Smooth muscle cell (in vitro differentiated cells): ENCODE measurements around the gene HTR7. TPM values are rescaled to one million over a fixed set of nuclear protein-coding genes. Genes with fewer than 3 reads are reported as not detected.

ENCODE experiments used
- DNase-seq: peaks from one replicate; lab custom pipeline; 2025; ENCODE audit not compliant: unreplicated experiment; lab: John Stamatoyannopoulos, UW
- H2AFZ ChIP-seq: fragments of 200-600 bp; sonication (generic); 2 replicates; pipeline ENCODE4 v1.6.0; 2016; ENCODE audit warnings: antibody characterized with exemption, low read depth, mild to moderate bottlenecking
- H3F3A ChIP-seq: fragments of 200-600 bp; sonication (generic); 2 replicates; pipeline ENCODE4 v1.6.0; 2017; ENCODE audit warnings: antibody characterized with exemption, low read depth
- H3K27ac ChIP-seq: fragments of 200-600 bp; sonication (generic); 2 replicates; pipeline ENCODE4 v1.5.1; 2016; ENCODE audit warnings: low read depth, mild to moderate bottlenecking
- H3K27me3 ChIP-seq: fragments of 200-600 bp; sonication (generic); 2 replicates; pipeline ENCODE4 v1.6.1; 2016; ENCODE audit warnings: low read depth, mild to moderate bottlenecking
- H3K36me3 ChIP-seq: fragments of 200-600 bp; sonication (generic); 2 replicates; pipeline ENCODE4 v1.5.1; 2016; ENCODE audit warnings: low read depth
- H3K4me1 ChIP-seq: fragments of 200-600 bp; sonication (generic); 2 replicates; pipeline ENCODE4 v1.5.1; 2016; ENCODE audit warnings: low read depth
- H3K4me2 ChIP-seq: fragments of 200-600 bp; sonication (generic); 2 replicates; pipeline ENCODE4 v1.6.0; 2016; ENCODE audit warnings: mild to moderate bottlenecking
- H3K4me3 ChIP-seq: fragments of 200-600 bp; sonication (generic); 2 replicates; pipeline ENCODE4 v1.5.1; 2016; ENCODE audit warnings: mild to moderate bottlenecking
- H3K79me2 ChIP-seq: fragments of 200-600 bp; sonication (generic); 2 replicates; pipeline ENCODE4 v1.6.0; 2016; ENCODE audit warnings: low read depth, mild to moderate bottlenecking
- H3K9ac ChIP-seq: fragments of 200-600 bp; sonication (generic); 2 replicates; pipeline ENCODE4 v1.6.0; 2016; ENCODE audit warnings: low read depth
- H3K9me3 ChIP-seq: fragments of 200-600 bp; sonication (generic); replicated peaks from 2 replicates; pipeline ENCODE4 v1.5.1; 2016; ENCODE audit warnings: low read depth
- H4K20me1 ChIP-seq: fragments of 200-600 bp; sonication (generic); 2 replicates; pipeline ENCODE4 v1.6.0; 2016; ENCODE audit warnings: low read depth
- WGBS: methylation state at CpG from one replicate; pipeline ENCODE4 v1.1.7; 2016; ENCODE audit warnings: low lambda C conversion rate; 5-methylcytosine and 5-hydroxymethylcytosine counted together
- polyA plus RNA-seq: library from polyadenylated mRNA; unstranded; fragments of >200 nt; fragmentation: Nextera tagmentation; extraction: Ambion mirVana; gene quantifications from 2 replicates; pipeline ENCODE4 v1.2.1, GENCODE V29; 2016
- total RNA-seq: library from RNA; depleted of rRNA; stranded (reverse); fragments of >200 nt; gene quantifications from 2 replicates; pipeline ENCODE4 v1.2.3, GENCODE V29; 2014
- TF ChIP-seq, protein P1 (sequence below): fragments of 200-600 bp; sonication (generic); IDR thresholded peaks from 2 replicates; pipeline ENCODE4 v1.5.1; 2017; ENCODE audit warnings: borderline replicate concordance, mild to moderate bottlenecking, antibody characterized with exemption; ENCODE audit not compliant: insufficient read depth, poor library complexity, severe bottlenecking

Gene HTR7
- total and polyA plus RNA-seq, 2 experiments from 2014 or later: 3.7 to 10.7 TPM

GRCh38 chr10:90798482-90798881, 59.4 kb downstream of the HTR7 start:
- no peak overlapping the region for H3K4me2 ChIP-seq
- H3K27ac ChIP-seq: no peak overlapping the region
- H3K27me3 ChIP-seq: no peaks in the 10 kb centered on the region
- H4K20me1 ChIP-seq: no peaks in the 10 kb centered on the region
- H3K9ac ChIP-seq: no peak overlapping the region
- H2AFZ ChIP-seq: no peak overlapping the region
- H3K4me1 ChIP-seq: no peaks in the 10 kb centered on the region
- H3K4me3 ChIP-seq: no peak overlapping the region
- peaks cover 6% of the 10 kb centered on the region for H3K79me2 ChIP-seq
- H3K36me3 ChIP-seq: no peaks in the 10 kb centered on the region
- no peaks in the 10 kb centered on the region for H3F3A ChIP-seq
- no peak for DNase-seq
- TF ChIP-seq, protein P1, sequence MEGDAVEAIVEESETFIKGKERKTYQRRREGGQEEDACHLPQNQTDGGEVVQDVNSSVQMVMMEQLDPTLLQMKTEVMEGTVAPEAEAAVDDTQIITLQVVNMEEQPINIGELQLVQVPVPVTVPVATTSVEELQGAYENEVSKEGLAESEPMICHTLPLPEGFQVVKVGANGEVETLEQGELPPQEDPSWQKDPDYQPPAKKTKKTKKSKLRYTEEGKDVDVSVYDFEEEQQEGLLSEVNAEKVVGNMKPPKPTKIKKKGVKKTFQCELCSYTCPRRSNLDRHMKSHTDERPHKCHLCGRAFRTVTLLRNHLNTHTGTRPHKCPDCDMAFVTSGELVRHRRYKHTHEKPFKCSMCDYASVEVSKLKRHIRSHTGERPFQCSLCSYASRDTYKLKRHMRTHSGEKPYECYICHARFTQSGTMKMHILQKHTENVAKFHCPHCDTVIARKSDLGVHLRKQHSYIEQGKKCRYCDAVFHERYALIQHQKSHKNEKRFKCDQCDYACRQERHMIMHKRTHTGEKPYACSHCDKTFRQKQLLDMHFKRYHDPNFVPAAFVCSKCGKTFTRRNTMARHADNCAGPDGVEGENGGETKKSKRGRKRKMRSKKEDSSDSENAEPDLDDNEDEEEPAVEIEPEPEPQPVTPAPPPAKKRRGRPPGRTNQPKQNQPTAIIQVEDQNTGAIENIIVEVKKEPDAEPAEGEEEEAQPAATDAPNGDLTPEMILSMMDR: no peak
- H3K9me3 ChIP-seq: no peaks in the 10 kb centered on the region

GRCh38 chr10:90790422-90790821, 67.4 kb downstream of the HTR7 start:
- Histone ChIP-seq H3K4me1 (no peaks in the 10 kb centered on the region), H4K20me1 (no peaks in the 10 kb centered on the region), H2AFZ (no peak overlapping the region), H3K4me2 (no peak overlapping the region), H3K36me3 (no peaks in the 10 kb centered on the region), H3K9ac (no peak overlapping the region), H3F3A (no peaks in the 10 kb centered on the region), H3K27ac (no peak overlapping the region), H3K4me3 (no peak overlapping the region), H3K79me2 (peaks cover 1% of the 10 kb centered on the region), H3K27me3 (no peaks in the 10 kb centered on the region), H3K9me3 (no peaks in the 10 kb centered on the region)
- TF ChIP-seq, protein P1: no peak
- no peak for DNase-seq
- WGBS: 92% methylated on average over 2 of the region's 2 CpGs

DNA sequence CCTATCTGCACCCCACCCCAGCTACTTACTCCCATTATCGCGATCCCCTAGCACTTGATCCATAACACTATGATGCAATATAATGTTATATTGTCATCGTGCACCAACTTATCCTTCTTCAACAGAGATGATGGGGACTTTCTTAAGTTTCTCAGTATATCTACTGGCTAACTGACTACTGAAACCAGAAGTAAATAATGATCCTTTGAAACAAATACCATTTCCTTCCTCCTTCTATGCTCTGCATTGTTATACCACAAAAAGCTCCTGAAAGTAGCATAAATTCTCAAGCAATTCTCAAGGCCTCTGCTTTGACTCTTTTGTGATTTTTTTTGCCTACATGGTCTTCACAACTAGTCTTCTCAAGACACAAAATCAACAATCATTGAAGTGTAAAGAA, 68.9 kb downstream of the HTR7 start:
- Histone ChIP-seq H3K27me3 (no peaks in the 10 kb centered on the region), H3K9me3 (no peaks in the 10 kb centered on the region), H3K27ac (no peak overlapping the region), H4K20me1 (no peaks in the 10 kb centered on the region), H3K36me3 (no peaks in the 10 kb centered on the region), H3K4me3 (no peak overlapping the region), H2AFZ (no peak overlapping the region), H3K9ac (no peak overlapping the region), H3K79me2 (no peaks in the 10 kb centered on the region), H3K4me2 (no peak overlapping the region), H3K4me1 (no peaks in the 10 kb centered on the region), H3F3A (no peaks in the 10 kb centered on the region)
- 62% methylated on average over 3 of the region's 3 CpGs for WGBS
- no peak for DNase-seq
- TF ChIP-seq, protein P1: no peak

DNA sequence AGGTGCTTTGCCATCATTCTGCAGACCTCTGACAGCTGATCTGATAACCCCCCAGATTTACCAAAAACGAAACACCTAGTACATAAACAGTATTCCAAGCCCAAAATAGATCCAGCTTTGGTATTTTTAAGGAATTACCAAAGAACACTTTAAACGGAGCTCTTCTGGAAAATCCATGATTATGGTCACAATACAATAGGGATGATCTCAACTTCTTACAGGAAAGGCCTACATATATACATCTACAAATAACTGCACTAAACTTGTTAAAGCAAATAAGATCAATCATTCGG, 69.7 kb downstream of the HTR7 start:
- H3K9ac ChIP-seq: no peak overlapping the region
- no peaks in the 10 kb centered on the region for H3K9me3 ChIP-seq
- H3K4me1 ChIP-seq: no peaks in the 10 kb centered on the region
- H3K4me3 ChIP-seq: no peak overlapping the region
- no peak overlapping the region for H3K27ac ChIP-seq
- TF ChIP-seq, protein P1: no peak
- no peak for DNase-seq
- H3K36me3 ChIP-seq: no peaks in the 10 kb centered on the region
- 59% methylated on average over 3 of the region's 3 CpGs for WGBS
- H2AFZ ChIP-seq: no peak overlapping the region
- no peaks in the 10 kb centered on the region for H3K79me2 ChIP-seq
- H4K20me1 ChIP-seq: no peaks in the 10 kb centered on the region
- no peaks in the 10 kb centered on the region for H3K27me3 ChIP-seq
- H3F3A ChIP-seq: no peaks in the 10 kb centered on the region
- no peak overlapping the region for H3K4me2 ChIP-seq
